CD1c-positive myeloid dendritic cell (primary cell): ENCODE results near the gene SART1.
"Not testable (repeated sequence)": the region's sequence is repeated elsewhere in the genome, so short reads cannot be mapped to it uniquely, and the experiment has no call there.

Experiments used
- DNase-seq: peaks from one replicate; pipeline ENCODE4 v3.0.0-alpha.2; 2016; ENCODE audit errors: extremely low spot score

SART1 gene

GRCh38 chr11:66015454-66015881, 53.9 kb downstream of the SART1 start:
- no peak for DNase-seq

DNA sequence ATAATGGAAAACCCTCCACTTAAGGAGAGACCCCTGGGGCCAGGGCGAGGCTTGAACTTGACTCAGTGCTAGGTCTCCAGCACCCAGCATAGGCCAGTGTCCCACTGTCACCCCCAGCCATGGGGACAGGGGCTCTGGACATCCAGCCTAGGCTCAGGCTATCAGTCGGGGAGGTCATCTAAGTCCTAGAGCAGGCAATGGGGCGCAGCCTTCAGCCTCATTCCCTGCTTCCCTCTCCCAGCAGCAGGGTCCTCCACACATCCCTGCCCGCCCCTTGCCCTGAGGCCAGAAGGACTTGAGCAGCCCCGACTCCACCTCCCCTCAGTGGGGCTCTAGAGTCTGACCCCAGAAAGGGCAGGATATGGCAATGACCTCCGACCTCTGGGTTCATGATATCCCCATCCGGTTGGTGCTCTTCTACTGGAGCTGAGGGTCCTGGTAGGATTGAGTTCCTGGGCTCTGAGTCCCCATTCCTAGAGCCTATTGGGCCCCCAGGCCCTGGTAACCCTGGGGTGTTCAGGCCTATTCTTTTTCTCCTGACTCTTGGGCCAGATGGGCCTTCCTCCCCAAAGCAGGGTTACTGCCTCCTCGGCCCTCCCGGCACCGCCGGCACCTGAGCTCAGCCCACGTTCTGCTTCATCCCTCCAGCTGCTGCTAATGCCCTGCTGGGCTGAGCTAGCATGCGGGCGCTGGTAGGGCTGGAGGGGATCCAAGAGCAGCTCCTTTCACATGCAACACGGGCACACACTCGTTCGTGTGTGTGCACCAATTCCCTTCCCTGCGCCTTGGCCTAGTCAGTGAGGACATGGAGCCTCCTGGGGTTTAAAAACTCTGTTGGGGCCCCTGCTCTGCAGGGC, 54.6 kb downstream of the SART1 start:
- DNase-seq = no peak

DNA sequence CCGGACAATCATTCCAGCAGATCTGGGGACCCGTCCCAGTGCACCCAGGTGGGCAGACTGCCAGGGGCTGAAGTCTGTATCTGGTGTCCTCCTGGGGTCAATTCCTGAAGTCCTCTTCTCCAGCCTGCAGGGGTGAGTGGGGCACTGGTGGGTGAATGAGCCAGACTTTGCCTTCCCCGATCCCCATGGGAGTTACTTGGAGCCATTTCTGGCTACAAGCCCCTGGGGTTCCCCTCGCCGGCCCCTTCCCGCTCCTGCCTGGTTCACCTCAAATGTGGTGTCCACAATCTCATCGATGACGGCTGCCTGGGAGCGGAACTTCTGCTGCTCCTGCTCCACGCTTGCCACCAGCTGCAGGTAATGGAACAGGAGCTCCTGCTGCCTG, 55.3 kb downstream of the SART1 start:
- no peak for DNase-seq

- DNase-seq = no peak
Measured at GRCh38 chr11:66017321-66017720, 55.8 kb downstream of the SART1 start.

DNA sequence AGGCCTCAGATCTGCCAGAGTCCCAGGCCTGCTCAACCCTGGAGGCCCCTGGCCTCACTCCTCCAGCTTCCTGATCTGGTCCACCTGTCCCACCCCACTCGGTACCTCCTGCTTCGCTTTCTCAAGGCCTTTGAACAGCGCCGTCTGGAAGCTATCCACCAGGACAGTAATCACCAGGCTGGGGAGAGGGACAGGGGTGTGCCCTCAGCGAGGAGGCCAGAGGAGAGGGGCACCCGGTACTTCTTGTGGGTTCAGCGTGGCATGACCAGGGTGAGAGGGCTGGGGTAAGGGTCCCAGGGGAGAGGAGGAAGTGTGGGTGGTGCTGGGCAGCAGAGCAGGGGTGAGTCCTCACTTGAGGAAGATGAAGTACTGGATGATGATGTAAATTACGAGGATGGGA, 58.7 kb downstream of the SART1 start:
- no peak for DNase-seq

GRCh38 chr11:66020618-66021357, 59.3 kb downstream of the SART1 start:
- peak; percentile 78 for DNase-seq

GRCh38 chr11:66022401-66023185, 61.1 kb downstream of the SART1 start:
- peak; percentile 84 for DNase-seq

GRCh38 chr11:66023186-66023440, 61.6 kb downstream of the SART1 start:
- DNase-seq = not testable (repeated sequence)

GRCh38 chr11:66026017-66026529, 64.5 kb downstream of the SART1 start, which contains the start of gene CATSPER1:
Gene CATSPER1, minus strand, starts transcription at chr11:66026479. Its CDS starts 100 bp downstream, at chr11:66026379.
- DNase-seq = no peak
